Neural progenitor cell (in vitro differentiated cells): ENCODE results near the gene KCNMA1.

Experiments used
- EZH2 ChIP-seq: fragments of 200-600 bp; sonication (generic); IDR thresholded peaks from 2 replicates; pipeline ENCODE4 v1.6.1; 2017; ENCODE audit warnings: antibody characterized with exemption, mild to moderate bottlenecking, moderate library complexity
- EZH2phosphoT487 ChIP-seq: fragments of 200-600 bp; sonication (generic); IDR thresholded peaks from 2 replicates; pipeline ENCODE4 v1.6.1; 2017; ENCODE audit warnings: antibody characterized with exemption
- TF ChIP-seq, protein P1 (sequence below): fragments of 200-600 bp; sonication (generic); IDR thresholded peaks from 2 replicates; pipeline ENCODE4 v1.5.1; 2017; ENCODE audit warnings: antibody characterized with exemption, mild to moderate bottlenecking

DNA sequence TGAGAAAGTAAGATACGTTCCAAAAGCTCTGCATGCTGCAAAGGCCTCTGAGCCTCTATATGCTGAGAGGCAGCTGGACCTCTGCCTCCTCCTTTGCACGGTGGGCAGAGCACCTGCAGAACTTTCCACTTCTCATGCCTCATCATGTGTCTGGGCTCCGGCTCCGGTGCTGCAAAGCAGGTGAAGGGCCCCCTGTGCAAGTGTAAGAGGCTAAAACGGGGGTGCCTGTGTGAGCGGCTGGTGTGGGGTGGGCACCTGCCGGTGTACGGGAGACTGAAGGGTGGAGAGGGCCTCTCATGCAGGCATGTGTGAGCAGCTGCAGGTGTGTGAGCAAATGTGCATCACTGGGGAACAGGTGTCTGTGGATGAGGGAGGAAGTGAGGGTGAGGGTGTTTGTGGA lies 121.0 kb downstream of the KCNMA1 start:
- TF ChIP-seq, protein P1, sequence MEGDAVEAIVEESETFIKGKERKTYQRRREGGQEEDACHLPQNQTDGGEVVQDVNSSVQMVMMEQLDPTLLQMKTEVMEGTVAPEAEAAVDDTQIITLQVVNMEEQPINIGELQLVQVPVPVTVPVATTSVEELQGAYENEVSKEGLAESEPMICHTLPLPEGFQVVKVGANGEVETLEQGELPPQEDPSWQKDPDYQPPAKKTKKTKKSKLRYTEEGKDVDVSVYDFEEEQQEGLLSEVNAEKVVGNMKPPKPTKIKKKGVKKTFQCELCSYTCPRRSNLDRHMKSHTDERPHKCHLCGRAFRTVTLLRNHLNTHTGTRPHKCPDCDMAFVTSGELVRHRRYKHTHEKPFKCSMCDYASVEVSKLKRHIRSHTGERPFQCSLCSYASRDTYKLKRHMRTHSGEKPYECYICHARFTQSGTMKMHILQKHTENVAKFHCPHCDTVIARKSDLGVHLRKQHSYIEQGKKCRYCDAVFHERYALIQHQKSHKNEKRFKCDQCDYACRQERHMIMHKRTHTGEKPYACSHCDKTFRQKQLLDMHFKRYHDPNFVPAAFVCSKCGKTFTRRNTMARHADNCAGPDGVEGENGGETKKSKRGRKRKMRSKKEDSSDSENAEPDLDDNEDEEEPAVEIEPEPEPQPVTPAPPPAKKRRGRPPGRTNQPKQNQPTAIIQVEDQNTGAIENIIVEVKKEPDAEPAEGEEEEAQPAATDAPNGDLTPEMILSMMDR: no peak
- TF ChIP-seq EZH2phosphoT487 (no peak), EZH2 (no peak)
